GM12878 (cell line): ENCODE data around the gene MBD6. TPM values are rescaled to one million over a fixed set of nuclear protein-coding genes. Genes with fewer than 3 reads are reported as not detected.

Experiments
- BACH1 ChIP-seq: fragments of 450-650 bp; IDR thresholded peaks from 2 replicates; pipeline ENCODE4 v1.6.1; 2017; ENCODE audit warnings: mild to moderate bottlenecking, borderline replicate concordance
- CHD4 ChIP-seq: fragments of 200-600 bp; sonication (generic); IDR thresholded peaks from 2 replicates; pipeline ENCODE4 v1.6.1; 2016; ENCODE audit warnings: mild to moderate bottlenecking
- CREB1 ChIP-seq: IDR thresholded peaks from 2 replicates; pipeline ENCODE4 v1.6.1; 2012; ENCODE audit warnings: low read depth, mild to moderate bottlenecking, inconsistent platforms
- MYC ChIP-seq: IDR thresholded peaks from 2 replicates; pipeline ENCODE4 v1.6.1; 2011; ENCODE audit warnings: mild to moderate bottlenecking, low read length, moderate library complexity, inconsistent platforms; ENCODE audit not compliant: insufficient read depth, insufficient replicate concordance, insufficient read length, severe bottlenecking
- PBX3 ChIP-seq: IDR thresholded peaks from 2 replicates; pipeline ENCODE4 v1.6.1; 2011; ENCODE audit warnings: mild to moderate bottlenecking, low read depth, low read length, moderate library complexity; ENCODE audit not compliant: insufficient replicate concordance
- SPI1 ChIP-seq: IDR thresholded peaks from 2 replicates; pipeline ENCODE4 v1.6.1; 2011; ENCODE audit warnings: low read depth, mild to moderate bottlenecking, low read length, moderate library complexity, borderline replicate concordance; ENCODE audit not compliant: insufficient read depth
- TBL1XR1 ChIP-seq: IDR thresholded peaks from 2 replicates; pipeline ENCODE4 v1.6.1; 2012; ENCODE audit warnings: low read depth, low read length, improper control_type of control experiment
- ZZZ3 ChIP-seq: IDR thresholded peaks from 2 replicates; pipeline ENCODE4 v1.6.1; 2011; ENCODE audit warnings: low read depth; ENCODE audit not compliant: control insufficient read depth, insufficient read length
- polyA plus RNA-seq, 11 experiments: library from polyadenylated mRNA; depleted of rRNA in 4 of 11; unstranded in 6 of 11; stranded (reverse) in 5 of 11; fragments of >200 nt; fragmentation: Nextera tagmentation in 4 of 11; fragmentation: Illumina TruSeq in 1 of 11; extraction: Ambion mirVana in 4 of 11; extraction: Trizol in 1 of 11; gene quantifications; 1 replicate in 1 of 11; 2 replicates in 10 of 11; pipeline versions ENCODE4 v1.2.1 to v1.2.3, GENCODE V29; 2011 to 2016; ENCODE audit warnings: inconsistent platforms in 2 of 11, missing spikeins in 2 of 11, low read depth in 1 of 11
- total RNA-seq, 4 experiments: library from RNA; depleted of rRNA in 3 of 4; stranded (reverse); fragments of >200 nt in 3 of 4; fragmentation: Illumina TruSeq in 1 of 4; extraction: Trizol in 1 of 4; gene quantifications; 2 replicates each; pipeline versions ENCODE4 v1.2.1 to v1.2.3, GENCODE V29; 2013 to 2021
- TF ChIP-seq, protein P1 (sequence below): fragments of 450-650 bp; IDR thresholded peaks from 2 replicates; pipeline ENCODE4 v1.6.1; 2017; ENCODE audit warnings: mild to moderate bottlenecking, moderate library complexity

MBD6 gene
- total and polyA plus RNA-seq, 10 of the 15 experiments (the other 5 are each of a cell fraction or from before 2014, with no cell fraction given), result 1.5 to 52.7 (median 6.8) TPM

DNA sequence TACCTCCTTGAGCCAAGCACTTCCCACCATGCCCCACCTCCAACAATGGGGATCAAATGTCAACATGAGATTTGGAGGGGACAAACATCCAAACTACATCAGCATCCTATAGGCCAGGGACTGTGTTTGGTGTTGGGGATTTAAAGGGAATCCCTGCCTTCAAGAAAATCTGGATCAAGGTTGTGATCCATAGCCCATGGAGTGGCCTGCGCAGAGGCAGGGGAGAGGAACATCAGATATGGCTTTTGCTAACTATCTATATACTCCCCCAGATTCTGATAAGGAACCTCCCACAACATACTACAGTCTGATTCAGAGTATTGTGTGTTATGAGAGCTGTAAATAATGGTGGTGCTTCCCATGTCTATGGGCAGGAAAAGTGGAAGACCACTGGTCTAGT is 32.3 kb downstream of the MBD6 start (continued):
- TF ChIP-seq, protein P1, sequence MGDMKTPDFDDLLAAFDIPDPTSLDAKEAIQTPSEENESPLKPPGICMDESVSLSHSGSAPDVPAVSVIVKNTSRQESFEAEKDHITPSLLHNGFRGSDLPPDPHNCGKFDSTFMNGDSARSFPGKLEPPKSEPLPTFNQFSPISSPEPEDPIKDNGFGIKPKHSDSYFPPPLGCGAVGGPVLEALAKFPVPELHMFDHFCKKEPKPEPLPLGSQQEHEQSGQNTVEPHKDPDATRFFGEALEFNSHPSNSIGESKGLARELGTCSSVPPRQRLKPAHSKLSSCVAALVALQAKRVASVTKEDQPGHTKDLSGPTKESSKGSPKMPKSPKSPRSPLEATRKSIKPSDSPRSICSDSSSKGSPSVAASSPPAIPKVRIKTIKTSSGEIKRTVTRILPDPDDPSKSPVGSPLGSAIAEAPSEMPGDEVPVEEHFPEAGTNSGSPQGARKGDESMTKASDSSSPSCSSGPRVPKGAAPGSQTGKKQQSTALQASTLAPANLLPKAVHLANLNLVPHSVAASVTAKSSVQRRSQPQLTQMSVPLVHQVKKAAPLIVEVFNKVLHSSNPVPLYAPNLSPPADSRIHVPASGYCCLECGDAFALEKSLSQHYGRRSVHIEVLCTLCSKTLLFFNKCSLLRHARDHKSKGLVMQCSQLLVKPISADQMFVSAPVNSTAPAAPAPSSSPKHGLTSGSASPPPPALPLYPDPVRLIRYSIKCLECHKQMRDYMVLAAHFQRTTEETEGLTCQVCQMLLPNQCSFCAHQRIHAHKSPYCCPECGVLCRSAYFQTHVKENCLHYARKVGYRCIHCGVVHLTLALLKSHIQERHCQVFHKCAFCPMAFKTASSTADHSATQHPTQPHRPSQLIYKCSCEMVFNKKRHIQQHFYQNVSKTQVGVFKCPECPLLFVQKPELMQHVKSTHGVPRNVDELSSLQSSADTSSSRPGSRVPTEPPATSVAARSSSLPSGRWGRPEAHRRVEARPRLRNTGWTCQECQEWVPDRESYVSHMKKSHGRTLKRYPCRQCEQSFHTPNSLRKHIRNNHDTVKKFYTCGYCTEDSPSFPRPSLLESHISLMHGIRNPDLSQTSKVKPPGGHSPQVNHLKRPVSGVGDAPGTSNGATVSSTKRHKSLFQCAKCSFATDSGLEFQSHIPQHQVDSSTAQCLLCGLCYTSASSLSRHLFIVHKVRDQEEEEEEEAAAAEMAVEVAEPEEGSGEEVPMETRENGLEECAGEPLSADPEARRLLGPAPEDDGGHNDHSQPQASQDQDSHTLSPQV, result no peak
- no peak for TF ChIP-seq BACH1
- no peak for TF ChIP-seq TBL1XR1
- no peak for TF ChIP-seq ZZZ3
- TF ChIP-seq SPI1, result no peak
- no peak for TF ChIP-seq MYC
- no peak for TF ChIP-seq CREB1
- TF ChIP-seq CHD4, result no peak
- no peak for TF ChIP-seq PBX3
